Lung (tissue), 12 donors: ENCODE data around the gene GALNT16. TPM values are rescaled to one million over a fixed set of nuclear protein-coding genes. Genes with fewer than 3 reads are reported as not detected.

Experiments
- ATAC-seq: fragments of 200-7000 bp; cut with Tn5 transposase; one replicate; pipeline ENCODE4 v1.9.1; 2020; ENCODE audit warnings: moderate number of reproducible peaks; ENCODE audit not compliant: insufficient read depth, low FRiP score
- DNase-seq, 3 donors: peaks; one replicate each; pipeline ENCODE4 v3.0.0-alpha.2; 2013 to 2017
- H3K27ac ChIP-seq, 2 donors: one replicate each; pipeline ENCODE4 v1.5.1; 2013; ENCODE audit warnings: mild to moderate bottlenecking in 2 of 2, moderate library complexity in 2 of 2, control low read depth in 1 of 2, inconsistent platforms in 1 of 2, low read depth in 1 of 2, low read length in 1 of 2
- H3K27me3 ChIP-seq, 3 donors: one replicate each; pipeline ENCODE4 v1.5.1; 2013; ENCODE audit warnings: low read length in 2 of 3; ENCODE audit not compliant: control insufficient read depth in 3 of 3, insufficient read depth in 3 of 3
- H3K36me3 ChIP-seq, 4 donors: one replicate each; pipeline ENCODE4 v1.5.1; 2013; ENCODE audit warnings: low read length in 4 of 4, mild to moderate bottlenecking in 1 of 4, moderate library complexity in 1 of 4; ENCODE audit not compliant: control insufficient read depth in 4 of 4, insufficient read depth in 4 of 4
- H3K4me1 ChIP-seq, 5 donors: one replicate each; pipeline ENCODE4 v1.5.1; 2013; ENCODE audit warnings: low read length in 5 of 5, mild to moderate bottlenecking in 2 of 5, moderate library complexity in 1 of 5; ENCODE audit not compliant: control insufficient read depth in 5 of 5, insufficient read depth in 5 of 5
- H3K4me3 ChIP-seq: one replicate; pipeline ENCODE4 v1.5.1; 2013; ENCODE audit warnings: mild to moderate bottlenecking, control low read depth, moderate library complexity
- H3K9ac ChIP-seq, 2 donors: one replicate each; pipeline ENCODE4 v1.5.1; 2013; ENCODE audit warnings: low read length in 2 of 2, control low read depth in 1 of 2; ENCODE audit not compliant: insufficient read depth in 1 of 2
- H3K9me3 ChIP-seq, 4 donors: one replicate each; pipeline ENCODE4 v1.5.1; 2013; ENCODE audit warnings: low read length in 3 of 4, mild to moderate bottlenecking in 1 of 4, moderate library complexity in 1 of 4; ENCODE audit not compliant: control insufficient read depth in 4 of 4, insufficient read depth in 3 of 4
- WGBS, 2 donors: extraction: QIAGEN DNeasy Blood & Tissue Kit; methylation state at CpG; one replicate each; pipeline ENCODE4 v1.1.7; 2013; 5-methylcytosine and 5-hydroxymethylcytosine counted together
- polyA plus RNA-seq, 2 donors: library from polyadenylated mRNA; stranded (reverse); fragments of 200-250 nt; gene quantifications; one replicate each; pipeline ENCODE4 v1.2.1, GENCODE V29; 2013
- total RNA-seq, 2 donors: library from RNA; depleted of rRNA in 1 of 2; stranded (reverse); fragments of >200 nt in 1 of 2; gene quantifications; one replicate each; pipeline ENCODE4 v1.2.1, GENCODE V29; 2014 to 2021
- TF ChIP-seq, protein P1 (sequence below): IDR thresholded peaks from 2 replicates; pipeline ENCODE4 v1.5.1; 2012; ENCODE audit warnings: mild to moderate bottlenecking; ENCODE audit errors: control extremely low read depth, extremely low read depth
- donor health status: control.
- donor health status: control.
- donor health status: Bipolar disorder and iron deficiency.
- donor health status: healthy.
- donor health status: DM: yes; HTN: yes; CAD: no.

Gene GALNT16
- total and polyA plus RNA-seq, 4 donors, result 0.27 to 4.1 (median 1.4) TPM

DNA sequence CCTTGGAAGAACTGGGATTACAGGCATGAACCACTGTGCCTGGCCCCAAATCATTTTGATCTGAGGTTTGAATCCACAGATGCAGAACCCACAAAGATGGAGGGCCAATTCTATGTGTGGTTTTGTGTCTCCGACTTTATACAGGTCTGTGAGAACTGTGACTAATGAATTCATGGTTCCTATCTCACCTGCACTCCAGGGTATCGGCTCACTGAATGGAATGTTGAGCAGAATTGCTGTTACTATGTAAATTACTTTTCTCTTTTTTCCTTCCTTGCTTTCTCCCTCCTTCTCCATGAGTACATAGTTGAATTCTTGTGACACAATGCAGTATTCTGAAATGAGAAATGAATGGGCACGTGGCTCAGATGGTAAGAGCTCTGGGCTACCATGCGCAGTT lies 21.1 kb upstream of the GALNT16 start:
- TF ChIP-seq, protein P1, sequence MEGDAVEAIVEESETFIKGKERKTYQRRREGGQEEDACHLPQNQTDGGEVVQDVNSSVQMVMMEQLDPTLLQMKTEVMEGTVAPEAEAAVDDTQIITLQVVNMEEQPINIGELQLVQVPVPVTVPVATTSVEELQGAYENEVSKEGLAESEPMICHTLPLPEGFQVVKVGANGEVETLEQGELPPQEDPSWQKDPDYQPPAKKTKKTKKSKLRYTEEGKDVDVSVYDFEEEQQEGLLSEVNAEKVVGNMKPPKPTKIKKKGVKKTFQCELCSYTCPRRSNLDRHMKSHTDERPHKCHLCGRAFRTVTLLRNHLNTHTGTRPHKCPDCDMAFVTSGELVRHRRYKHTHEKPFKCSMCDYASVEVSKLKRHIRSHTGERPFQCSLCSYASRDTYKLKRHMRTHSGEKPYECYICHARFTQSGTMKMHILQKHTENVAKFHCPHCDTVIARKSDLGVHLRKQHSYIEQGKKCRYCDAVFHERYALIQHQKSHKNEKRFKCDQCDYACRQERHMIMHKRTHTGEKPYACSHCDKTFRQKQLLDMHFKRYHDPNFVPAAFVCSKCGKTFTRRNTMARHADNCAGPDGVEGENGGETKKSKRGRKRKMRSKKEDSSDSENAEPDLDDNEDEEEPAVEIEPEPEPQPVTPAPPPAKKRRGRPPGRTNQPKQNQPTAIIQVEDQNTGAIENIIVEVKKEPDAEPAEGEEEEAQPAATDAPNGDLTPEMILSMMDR, result no peak
- no peak for ATAC-seq
- no peaks in the 10 kb centered on the region for H3K4me1 ChIP-seq
- H3K4me3 ChIP-seq, result no peak overlapping the region
- no peaks in the 10 kb centered on the region for H3K9me3 ChIP-seq
- H3K27ac ChIP-seq, result no peak overlapping the region
- DNase-seq, result no peak
- peaks cover 12 to 42% (median 34%) of the 10 kb centered on the region in 4 donors for H3K36me3 ChIP-seq
- WGBS, 2 donors, result 92 to 93% methylated on average over 4 of the region's 4 CpGs
- no peaks in the 10 kb centered on the region for H3K27me3 ChIP-seq
- no peak overlapping the region for H3K9ac ChIP-seq

GRCh38 chr14:69240527-69241173 lies 19.3 kb upstream of the GALNT16 start:
- ATAC-seq (no peak), DNase-seq (no peak)
- H3K9ac ChIP-seq, result no peak overlapping the region
- peak overlapping the region in 1 of 2 donors; percentile 30 for H3K27ac ChIP-seq
- H3K36me3 ChIP-seq, result peaks cover 9 to 39% (median 30%) of the 10 kb centered on the region in 4 donors
- TF ChIP-seq, protein P1, result no peak
- 77 to 85% methylated on average over 13 of the region's 13 CpGs for WGBS, 2 donors
- H3K4me3 ChIP-seq, result no peak overlapping the region
- H3K27me3 ChIP-seq, result no peaks in the 10 kb centered on the region
- no peaks in the 10 kb centered on the region for H3K4me1 ChIP-seq
- H3K9me3 ChIP-seq, result no peaks in the 10 kb centered on the region

- DNase-seq (no peak), ATAC-seq (no peak)
- no peaks in the 10 kb centered on the region for H3K4me1 ChIP-seq
- H3K4me3 ChIP-seq, result no peak overlapping the region
- TF ChIP-seq, protein P1, result no peak
- H3K9ac ChIP-seq, result no peak overlapping the region
- no peaks in the 10 kb centered on the region for H3K9me3 ChIP-seq
- H3K36me3 ChIP-seq, result peaks cover 9 to 29% (median 26%) of the 10 kb centered on the region in 4 donors
- no peaks in the 10 kb centered on the region for H3K27me3 ChIP-seq
- 67 to 70% methylated on average over 2 of the region's 2 CpGs for WGBS, 2 donors
- H3K27ac ChIP-seq, result no peak overlapping the region
Observed at GRCh38 chr14:69241577-69241976, 18.4 kb upstream of the GALNT16 start.
